Medulla oblongata (tissue), 1 donor: ENCODE data around the gene RBM3.

Experiments
- DNase-seq: peaks from one replicate; pipeline ENCODE4 v3.0.0-alpha.2; 2015; ENCODE audit errors: extremely low spot score

RBM3 gene

DNA sequence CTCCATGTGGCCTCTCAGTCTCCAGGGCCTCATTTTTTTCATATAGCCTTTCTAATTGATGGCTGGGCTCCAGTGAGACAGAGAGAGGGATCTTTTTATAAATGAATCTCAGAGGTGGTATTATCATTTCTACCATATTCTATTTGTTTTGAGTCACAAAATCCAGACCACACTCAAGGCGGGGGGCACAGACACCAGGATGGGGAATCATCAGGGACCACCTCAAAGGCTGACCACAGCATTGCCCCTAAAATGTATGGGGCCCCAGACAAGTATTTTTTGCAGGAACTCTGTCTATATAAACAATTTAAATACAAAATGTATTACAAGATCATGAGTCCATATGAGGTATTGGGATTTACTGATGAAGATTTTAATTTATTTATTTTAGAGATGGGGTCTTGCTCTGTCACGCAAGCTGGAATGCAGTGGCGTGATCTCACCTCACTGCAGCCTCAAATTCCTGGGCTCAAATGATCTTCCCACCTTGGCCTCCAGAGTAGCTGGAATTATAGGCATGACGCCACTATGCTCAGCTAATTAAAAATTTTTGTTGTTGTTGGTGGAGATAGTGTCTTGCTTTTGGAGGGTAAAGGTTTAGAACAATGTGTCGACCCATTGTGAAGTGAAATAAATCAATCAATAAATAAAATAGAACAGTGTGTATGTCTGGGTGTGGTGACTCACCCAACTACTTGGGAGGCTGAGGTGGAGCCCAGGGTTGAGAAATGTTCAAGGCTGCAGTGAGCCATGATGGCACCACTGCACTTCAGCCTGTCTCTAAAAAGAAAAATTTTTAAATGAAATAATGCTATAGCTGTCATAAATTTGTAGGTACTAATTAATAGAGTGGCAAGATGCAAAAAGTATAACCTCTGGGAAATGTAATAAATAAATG, 52.4 kb downstream of the RBM3 start:
- DNase-seq = no peak
